ENCODE data around the gene CTDSPL.

CTDSPL gene

GRCh38 chr3:37887062-37887461 lies 25.4 kb downstream of the CTDSPL start:
- no peak for DNase-seq (ENCODE audit: extremely low read depth, low read depth)
- TF ChIP-seq CTCF (IDR thresholded peaks at IDR 0.05; ENCODE audit: low read depth, low read length, missing control alignments): no peak

GRCh38 chr3:37887824-37888223 lies 26.1 kb downstream of the CTDSPL start:
- no peak for TF ChIP-seq CTCF (IDR thresholded peaks at IDR 0.05; ENCODE audit: low read depth, low read length, missing control alignments)
- no peak for DNase-seq (ENCODE audit: extremely low read depth, low read depth)
- H3K4me3 ChIP-seq (replicated peaks; ENCODE audit: low read depth, low read length): no peak overlapping the region

More at GRCh38 chr3:37887062-37887461, 25.4 kb downstream of the CTDSPL start:
- no peak overlapping the region for H3K4me3 ChIP-seq (replicated peaks; ENCODE audit: low read depth, low read length)

- TF ChIP-seq CTCF (IDR thresholded peaks at IDR 0.05; ENCODE audit: low read depth, low read length, missing control alignments): no peak
- H3K4me3 ChIP-seq (replicated peaks; ENCODE audit: low read depth, low read length): no peak overlapping the region
- DNase-seq (ENCODE audit: extremely low read depth, low read depth): no peak
Measured at GRCh38 chr3:37888421-37888820, 26.7 kb downstream of the CTDSPL start.

- H3K4me3 ChIP-seq (replicated peaks; ENCODE audit: low read depth, low read length): no peak overlapping the region
- TF ChIP-seq CTCF (IDR thresholded peaks at IDR 0.05; ENCODE audit: low read depth, low read length, missing control alignments): no peak
- DNase-seq (ENCODE audit: extremely low read depth, low read depth): no peak
Measured at GRCh38 chr3:37890522-37890921, 28.8 kb downstream of the CTDSPL start.

- TF ChIP-seq CTCF (IDR thresholded peaks at IDR 0.05; ENCODE audit: low read depth, low read length, missing control alignments): no peak
- no peak overlapping the region for H3K4me3 ChIP-seq (replicated peaks; ENCODE audit: low read depth, low read length)
- DNase-seq (ENCODE audit: extremely low read depth, low read depth): no peak
Measured at GRCh38 chr3:37891227-37891626, 29.5 kb downstream of the CTDSPL start.

- no peak for DNase-seq (ENCODE audit: extremely low read depth, low read depth)
- TF ChIP-seq CTCF (IDR thresholded peaks at IDR 0.05; ENCODE audit: low read depth, low read length, missing control alignments): no peak
- no peak overlapping the region for H3K4me3 ChIP-seq (replicated peaks; ENCODE audit: low read depth, low read length)
Measured at GRCh38 chr3:37892927-37893600, 31.4 kb downstream of the CTDSPL start.

GRCh38 chr3:37896827-37897226 lies 35.1 kb downstream of the CTDSPL start:
- no peak for DNase-seq (ENCODE audit: extremely low read depth, low read depth)
- no peak overlapping the region for H3K4me3 ChIP-seq (replicated peaks; ENCODE audit: low read depth, low read length)
- no peak for TF ChIP-seq CTCF (IDR thresholded peaks at IDR 0.05; ENCODE audit: low read depth, low read length, missing control alignments)

Measured in HFF-Myc (cell line).